Measurements from ENCODE around the gene AJAP1. TPM values are rescaled to one million over a fixed set of nuclear protein-coding genes. Genes with fewer than 3 reads are reported as not detected.

AJAP1 gene
- total RNA-seq, 2 experiments from 2014 or later = not detected

DNA sequence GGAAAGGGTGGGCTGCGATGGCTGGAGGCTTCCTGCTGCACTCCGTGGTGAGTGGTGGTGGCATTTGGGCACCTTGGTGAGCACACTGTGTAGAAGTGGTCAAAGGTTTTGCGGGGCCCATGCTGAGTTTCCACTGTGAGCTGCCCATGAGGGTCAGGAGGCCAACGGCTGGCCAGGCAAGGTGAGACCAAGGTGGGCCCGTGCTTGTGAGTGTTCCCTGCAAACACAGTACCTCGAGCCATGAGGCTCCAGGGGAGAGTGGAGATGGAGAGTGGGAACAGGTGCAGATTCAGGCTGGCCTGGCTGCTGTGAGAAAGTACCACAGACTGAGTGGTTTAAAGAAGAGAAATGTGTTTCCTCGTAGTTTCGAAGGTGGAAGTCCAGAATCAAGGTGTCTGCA is 40.8 kb downstream of the AJAP1 start:
- Histone ChIP-seq H3K4me1 (ENCODE audit: insufficient read depth, low read length, poor library complexity, severe bottlenecking) (no peaks in the 10 kb centered on the region), H3K27ac (ENCODE audit: low read depth, low read length, poor library complexity, severe bottlenecking) (no peak overlapping the region), H3K9me2 (ENCODE audit: insufficient read depth, low read length) (no peaks in the 10 kb centered on the region), H3K4me2 (ENCODE audit: low read length) (no peak overlapping the region), H3K4me3 (ENCODE audit: low read depth, low read length, poor library complexity, severe bottlenecking) (no peak overlapping the region), H3K36me3 (ENCODE audit: insufficient read depth, low read length) (no peaks in the 10 kb centered on the region), H4K20me1 (ENCODE audit: insufficient read depth, low read length) (no peaks in the 10 kb centered on the region), H3K9me3 (ENCODE audit: low read length) (no peaks in the 10 kb centered on the region), H3K79me2 (ENCODE audit: insufficient read depth, low read depth, low read length) (no peaks in the 10 kb centered on the region), H2AFZ (ENCODE audit: low read length) (no peak overlapping the region)
- TF ChIP-seq, protein P1, sequence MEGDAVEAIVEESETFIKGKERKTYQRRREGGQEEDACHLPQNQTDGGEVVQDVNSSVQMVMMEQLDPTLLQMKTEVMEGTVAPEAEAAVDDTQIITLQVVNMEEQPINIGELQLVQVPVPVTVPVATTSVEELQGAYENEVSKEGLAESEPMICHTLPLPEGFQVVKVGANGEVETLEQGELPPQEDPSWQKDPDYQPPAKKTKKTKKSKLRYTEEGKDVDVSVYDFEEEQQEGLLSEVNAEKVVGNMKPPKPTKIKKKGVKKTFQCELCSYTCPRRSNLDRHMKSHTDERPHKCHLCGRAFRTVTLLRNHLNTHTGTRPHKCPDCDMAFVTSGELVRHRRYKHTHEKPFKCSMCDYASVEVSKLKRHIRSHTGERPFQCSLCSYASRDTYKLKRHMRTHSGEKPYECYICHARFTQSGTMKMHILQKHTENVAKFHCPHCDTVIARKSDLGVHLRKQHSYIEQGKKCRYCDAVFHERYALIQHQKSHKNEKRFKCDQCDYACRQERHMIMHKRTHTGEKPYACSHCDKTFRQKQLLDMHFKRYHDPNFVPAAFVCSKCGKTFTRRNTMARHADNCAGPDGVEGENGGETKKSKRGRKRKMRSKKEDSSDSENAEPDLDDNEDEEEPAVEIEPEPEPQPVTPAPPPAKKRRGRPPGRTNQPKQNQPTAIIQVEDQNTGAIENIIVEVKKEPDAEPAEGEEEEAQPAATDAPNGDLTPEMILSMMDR (conservative IDR thresholded peaks at IDR 0.05; ENCODE audit: low read length) = no peak
- no peak for TF ChIP-seq EZH2phosphoT487 (IDR thresholded peaks at IDR 0.05; ENCODE audit: borderline replicate concordance, low read depth, low read length)
- CTCF ChIA-PET (ENCODE audit: unreplicated experiment) = no interaction called here
- POLR2A ChIA-PET = interaction anchor here (0.5 kb wide), 1 partner anchor 469 kb away, joined by 3 read pairs; no protein-coding TSS in a partner anchor
- DNase-seq (ENCODE audit: low spot score) = no peak
- intact Hi-C loops (cut with micrococcal nuclease; ENCODE audit: unreplicated experiment) = no loop called here
- BruUV-seq (replicated peaks) = no TSS peak

DNA sequence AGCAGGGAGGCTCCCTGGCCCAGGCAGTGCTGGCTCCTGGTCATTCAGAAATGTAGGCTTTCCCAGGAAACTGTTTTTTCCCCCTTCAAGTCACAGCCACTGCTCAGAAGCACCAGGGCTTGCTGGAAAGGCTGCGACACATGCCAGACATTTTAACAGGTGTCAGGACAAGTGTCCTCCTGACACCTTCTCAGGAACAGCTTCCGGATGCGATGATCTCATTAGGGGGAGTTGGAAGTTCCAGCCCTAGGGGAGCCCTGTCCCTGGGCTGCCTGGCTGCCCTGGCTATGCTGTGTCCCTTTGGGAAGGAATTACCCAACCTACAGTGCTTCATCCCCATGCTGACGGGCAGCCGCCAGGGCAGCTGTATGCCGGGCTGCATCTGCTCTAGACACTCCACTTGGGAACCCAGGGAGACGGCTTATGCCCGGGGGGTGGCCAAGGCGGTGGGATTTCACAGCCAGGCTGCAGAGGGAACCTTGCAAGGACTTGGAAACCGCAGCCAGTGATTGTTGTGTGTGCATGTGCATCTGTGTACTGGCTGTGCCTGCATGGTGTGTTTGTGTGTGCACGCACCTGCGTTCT is 41.8 kb downstream of the AJAP1 start:
- Histone ChIP-seq H3K79me2 (ENCODE audit: insufficient read depth, low read depth, low read length) (no peaks in the 10 kb centered on the region), H3K9me2 (ENCODE audit: insufficient read depth, low read length) (no peaks in the 10 kb centered on the region), H4K20me1 (ENCODE audit: insufficient read depth, low read length) (no peaks in the 10 kb centered on the region), H3K9me3 (ENCODE audit: low read length) (no peaks in the 10 kb centered on the region), H3K4me1 (ENCODE audit: insufficient read depth, low read length, poor library complexity, severe bottlenecking) (no peaks in the 10 kb centered on the region), H3K4me2 (ENCODE audit: low read length) (no peak overlapping the region), H2AFZ (ENCODE audit: low read length) (no peak overlapping the region), H3K36me3 (ENCODE audit: insufficient read depth, low read length) (no peaks in the 10 kb centered on the region), H3K27ac (ENCODE audit: low read depth, low read length, poor library complexity, severe bottlenecking) (no peak overlapping the region), H3K4me3 (ENCODE audit: low read depth, low read length, poor library complexity, severe bottlenecking) (no peak overlapping the region)
- TF ChIP-seq, protein P1 (conservative IDR thresholded peaks at IDR 0.05; ENCODE audit: low read length) = no peak
- TF ChIP-seq EZH2phosphoT487 (IDR thresholded peaks at IDR 0.05; ENCODE audit: borderline replicate concordance, low read depth, low read length) = no peak
- no TSS peak for BruUV-seq (replicated peaks)
- CTCF ChIA-PET (ENCODE audit: unreplicated experiment) = no interaction called here
- DNase-seq (ENCODE audit: low spot score) = no peak
- intact Hi-C loops (cut with micrococcal nuclease; ENCODE audit: unreplicated experiment) = no loop called here
- POLR2A ChIA-PET = no interaction called here

DNA sequence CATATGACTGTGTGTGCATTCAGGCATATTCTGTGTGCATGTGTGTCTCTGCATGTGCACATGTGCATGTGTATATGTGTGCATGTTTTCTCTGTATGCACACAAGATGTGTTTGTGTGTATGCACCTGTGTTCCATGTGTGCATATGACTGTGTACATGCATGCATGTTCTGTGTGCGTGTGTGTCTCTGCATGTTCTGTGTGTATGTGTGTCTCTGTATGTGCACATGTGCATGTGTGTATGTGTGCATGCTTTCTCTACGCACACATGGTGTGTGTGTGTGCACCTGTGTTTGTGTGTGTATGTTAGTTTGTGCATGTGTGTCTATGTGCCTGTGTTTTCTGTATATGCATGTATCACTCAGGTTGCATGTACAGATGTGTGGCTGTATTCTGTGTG is 42.3 kb downstream of the AJAP1 start:
- POLR2A ChIA-PET = no interaction called here
- no peaks in the 10 kb centered on the region for H4K20me1 ChIP-seq (ENCODE audit: insufficient read depth, low read length)
- no peak overlapping the region for H3K4me2 ChIP-seq (ENCODE audit: low read length)
- H3K9me2 ChIP-seq (ENCODE audit: insufficient read depth, low read length) = no peaks in the 10 kb centered on the region
- H3K36me3 ChIP-seq (ENCODE audit: insufficient read depth, low read length) = no peaks in the 10 kb centered on the region
- no peaks in the 10 kb centered on the region for H3K79me2 ChIP-seq (ENCODE audit: insufficient read depth, low read depth, low read length)
- DNase-seq (ENCODE audit: low spot score) = no peak
- H3K4me1 ChIP-seq (ENCODE audit: insufficient read depth, low read length, poor library complexity, severe bottlenecking) = no peaks in the 10 kb centered on the region
- H3K27ac ChIP-seq (ENCODE audit: low read depth, low read length, poor library complexity, severe bottlenecking) = no peak overlapping the region
- intact Hi-C loops (cut with micrococcal nuclease; ENCODE audit: unreplicated experiment) = no loop called here
- H3K9me3 ChIP-seq (ENCODE audit: low read length) = no peaks in the 10 kb centered on the region
- H3K4me3 ChIP-seq (ENCODE audit: low read depth, low read length, poor library complexity, severe bottlenecking) = no peak overlapping the region
- CTCF ChIA-PET (ENCODE audit: unreplicated experiment) = no interaction called here
- BruUV-seq (replicated peaks) = no TSS peak
- H2AFZ ChIP-seq (ENCODE audit: low read length) = no peak overlapping the region
- TF ChIP-seq EZH2phosphoT487 (IDR thresholded peaks at IDR 0.05; ENCODE audit: borderline replicate concordance, low read depth, low read length) = no peak
- TF ChIP-seq, protein P1 (conservative IDR thresholded peaks at IDR 0.05; ENCODE audit: low read length) = no peak
